IPS DF 6.9 (cell line): ENCODE measurements around the gene TUSC2.

Source experiments
- DNase-seq: peaks from one replicate; pipeline ENCODE4 v3.0.0-alpha.2; 2013; ENCODE audit warnings: low read depth, low spot score
- H3K27ac ChIP-seq: one replicate; pipeline ENCODE4 v1.5.1; 2013; ENCODE audit warnings: low read length, control low read depth
- H3K27me3 ChIP-seq: 2 replicates; pipeline ENCODE4 v1.6.1; 2013; ENCODE audit warnings: mild to moderate bottlenecking, low read length; ENCODE audit not compliant: control insufficient read depth, insufficient read depth
- H3K36me3 ChIP-seq: 2 replicates; pipeline ENCODE4 v1.6.1; 2013; ENCODE audit warnings: low read length; ENCODE audit not compliant: control insufficient read depth, insufficient read depth
- H3K4me1 ChIP-seq: 2 replicates; pipeline ENCODE4 v1.6.1; 2013; ENCODE audit warnings: low read length; ENCODE audit not compliant: control insufficient read depth, insufficient read depth
- H3K4me3 ChIP-seq: 2 replicates; pipeline ENCODE4 v1.5.1; 2013; ENCODE audit warnings: mild to moderate bottlenecking, low read length
- H3K9me3 ChIP-seq: 2 replicates; pipeline ENCODE4 v1.6.1; 2013; ENCODE audit warnings: low read length, inconsistent platforms; ENCODE audit not compliant: control insufficient read depth, insufficient read depth
- WGBS: extraction: QIAGEN DNeasy Blood & Tissue Kit; methylation state at CpG from one replicate; pipeline ENCODE4 v1.1.7; 2013; ENCODE audit warnings: mixed read lengths, missing lambda C conversion rate; ENCODE audit not compliant: insufficient read length, insufficient coverage; 5-methylcytosine and 5-hydroxymethylcytosine counted together

TUSC2 gene

GRCh38 chr3:50279255-50280016, 48.6 kb downstream of the TUSC2 start:
- H3K4me3 ChIP-seq: no peak overlapping the region
- no peaks in the 10 kb centered on the region for H3K9me3 ChIP-seq
- H3K27me3 ChIP-seq: peaks cover 5% of the 10 kb centered on the region; the same call in 1 of the 2 replicates
- no peak overlapping the region for H3K27ac ChIP-seq
- H3K4me1 ChIP-seq: peaks cover 9% of the 10 kb centered on the region
- no peaks in the 10 kb centered on the region for H3K36me3 ChIP-seq
- no CpG with 5 or more reads among the region's 8 CpGs for WGBS
- DNase-seq: no peak

DNA sequence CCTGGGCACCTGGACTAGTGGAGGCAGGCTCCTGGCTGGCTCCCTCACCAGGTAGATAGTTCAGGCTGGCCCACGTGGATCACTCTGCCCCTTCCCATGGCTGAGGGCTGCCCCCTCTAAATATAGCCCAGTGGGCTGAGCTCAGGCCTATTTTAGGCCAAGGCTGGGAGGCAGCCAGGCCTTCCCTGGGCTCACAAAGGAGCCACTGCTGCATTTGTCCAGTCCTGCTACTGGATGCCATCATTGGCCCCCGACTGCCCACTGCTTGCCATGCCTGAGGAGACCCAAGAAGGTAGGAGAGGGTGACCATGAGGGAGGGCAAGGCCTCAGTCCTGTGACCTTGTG, 49.2 kb downstream of the TUSC2 start, which contains the start of gene LSMEM2:
LSMEM2 (plus strand) TSS at position 208 of the 345 bp plus-strand sequence; CDS start at position 235, 27 bp downstream.
- H3K9me3 ChIP-seq: no peaks in the 10 kb centered on the region
- no peak within 1 kb of the TSS for H3K4me3 ChIP-seq
- H3K27ac ChIP-seq: no peak within 1 kb of the TSS
- H3K36me3 ChIP-seq: no peaks in the 10 kb centered on the region
- peaks cover 9% of the 10 kb centered on the region; the same call in 1 of the 2 replicates for H3K27me3 ChIP-seq
- WGBS: no CpG with 5 or more reads among the region's 2 CpGs
- no peak for DNase-seq
- peaks cover 9% of the 10 kb centered on the region for H3K4me1 ChIP-seq

- DNase-seq: no peak
- Histone ChIP-seq H3K4me1 (peaks cover 9% of the 10 kb centered on the region), H3K27me3 (peaks cover 10% of the 10 kb centered on the region; the same call in 1 of the 2 replicates), H3K27ac (no peak overlapping the region), H3K9me3 (no peaks in the 10 kb centered on the region), H3K36me3 (no peaks in the 10 kb centered on the region), H3K4me3 (no peak overlapping the region)
- WGBS: no CpG with 5 or more reads among the region's 4 CpGs
Measured at GRCh38 chr3:50278123-50278879, 49.7 kb downstream of the TUSC2 start.

DNA sequence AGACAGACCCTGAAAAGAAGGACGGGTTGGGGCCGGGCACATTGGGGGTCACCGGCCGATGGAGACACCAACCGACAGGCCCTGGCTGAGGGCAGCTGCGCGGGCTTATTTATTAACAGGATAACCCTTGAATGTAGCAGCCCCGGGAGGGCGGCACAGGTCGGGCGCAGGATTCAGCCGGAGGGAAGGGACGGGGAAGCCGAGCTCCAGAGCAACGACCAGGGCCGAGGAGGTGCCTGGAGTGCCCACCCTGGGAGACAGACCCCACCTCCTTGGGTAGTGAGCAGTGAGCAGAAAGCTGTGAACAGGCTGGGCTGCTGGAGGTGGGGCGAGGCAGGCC, 51.3 kb downstream of the TUSC2 start:
- Histone ChIP-seq H3K4me3 (no peak overlapping the region), H3K4me1 (peaks cover 9% of the 10 kb centered on the region), H3K27ac (no peak overlapping the region), H3K27me3 (peaks cover 12% of the 10 kb centered on the region; the same call in 1 of the 2 replicates), H3K36me3 (no peaks in the 10 kb centered on the region), H3K9me3 (no peaks in the 10 kb centered on the region)
- no CpG with 5 or more reads among the region's 17 CpGs for WGBS
- no peak for DNase-seq

GRCh38 chr3:50275996-50276761, 51.8 kb downstream of the TUSC2 start:
- DNase-seq: no peak
- WGBS: no CpG with 5 or more reads among the region's 79 CpGs
- H3K9me3 ChIP-seq: no peaks in the 10 kb centered on the region
- no peaks in the 10 kb centered on the region for H3K36me3 ChIP-seq
- peak overlapping the region; percentile 50; the same call in 1 of the 2 replicates for H3K4me3 ChIP-seq
- H3K4me1 ChIP-seq: peaks cover 9% of the 10 kb centered on the region
- no peak overlapping the region for H3K27ac ChIP-seq
- H3K27me3 ChIP-seq: peaks cover 12% of the 10 kb centered on the region; the same call in 1 of the 2 replicates

GRCh38 chr3:50275141-50275995, 52.7 kb downstream of the TUSC2 start:
- Histone ChIP-seq H3K36me3 (no peaks in the 10 kb centered on the region), H3K4me3 (peak overlapping the region; percentile 50; the same call in 1 of the 2 replicates), H3K9me3 (no peaks in the 10 kb centered on the region), H3K27me3 (peaks cover 12% of the 10 kb centered on the region; the same call in 1 of the 2 replicates), H3K4me1 (peaks cover 9% of the 10 kb centered on the region), H3K27ac (no peak overlapping the region)
- DNase-seq: no peak
- WGBS: no CpG with 5 or more reads among the region's 65 CpGs
